Muscle of arm (tissue), 14 donors: ENCODE data around the gene WDR82. TPM values are rescaled to one million over a fixed set of nuclear protein-coding genes. Genes with fewer than 3 reads are reported as not detected.

Experiments used
- DNase-seq: peaks from one replicate; pipeline ENCODE4 v3.0.0-alpha.2; 2013
- long read RNA-seq, 11 donors: transcript quantifications; one replicate each; lab custom pipeline, GENCODE V29; 2026
- polyA plus RNA-seq, 12 donors: library from polyadenylated mRNA; unstranded; fragments of 120-200 nt; gene quantifications; one replicate each; pipeline ENCODE4 v1.2.1, GENCODE V29; 2013; ENCODE audit not compliant: insufficient read length in 12 of 12

The WDR82 gene
- 100 to 1,000 TPM in 2 of 12 donors, 10 to 100 TPM in 10; 73.8 to 110 (median 91.3) TPM for polyA plus RNA-seq
- long read RNA-seq, donor 1, full-length matches to known transcripts, result 13 of 13 reads
- long read RNA-seq, donor 1, partial matches to known transcripts, result 0 of 13 reads
- long read RNA-seq, donor 1, other reads (novel, unspliced or antisense), result 0 of 13 reads
- long read RNA-seq, donor 2, full-length matches to known transcripts, result 26 of 26 reads
- long read RNA-seq, donor 2, partial matches to known transcripts, result 0 of 26 reads
- long read RNA-seq, donor 2, other reads (novel, unspliced or antisense), result 0 of 26 reads
- long read RNA-seq, donor 3, full-length matches to known transcripts, result 11 of 11 reads
- long read RNA-seq, donor 3, partial matches to known transcripts, result 0 of 11 reads
- long read RNA-seq, donor 3, other reads (novel, unspliced or antisense), result 0 of 11 reads
- long read RNA-seq, donor 4, full-length matches to known transcripts, result 6 of 6 reads
- long read RNA-seq, donor 4, partial matches to known transcripts, result 0 of 6 reads
- long read RNA-seq, donor 4, other reads (novel, unspliced or antisense), result 0 of 6 reads
- long read RNA-seq, donor 5, full-length matches to known transcripts, result 19 of 19 reads
- long read RNA-seq, donor 5, partial matches to known transcripts, result 0 of 19 reads
- long read RNA-seq, donor 5, other reads (novel, unspliced or antisense), result 0 of 19 reads
- long read RNA-seq, donor 6, full-length matches to known transcripts, result 5 of 5 reads
- long read RNA-seq, donor 6, partial matches to known transcripts, result 0 of 5 reads
- long read RNA-seq, donor 6, other reads (novel, unspliced or antisense), result 0 of 5 reads
- long read RNA-seq, donor 7, full-length matches to known transcripts, result 12 of 12 reads
- long read RNA-seq, donor 7, partial matches to known transcripts, result 0 of 12 reads
- long read RNA-seq, donor 7, other reads (novel, unspliced or antisense), result 0 of 12 reads
- long read RNA-seq, donor 8, full-length matches to known transcripts, result 18 of 18 reads
- long read RNA-seq, donor 8, partial matches to known transcripts, result 0 of 18 reads
- long read RNA-seq, donor 8, other reads (novel, unspliced or antisense), result 0 of 18 reads
- long read RNA-seq, donor 9, full-length matches to known transcripts, result 9 of 9 reads
- long read RNA-seq, donor 9, partial matches to known transcripts, result 0 of 9 reads
- long read RNA-seq, donor 9, other reads (novel, unspliced or antisense), result 0 of 9 reads
- long read RNA-seq, donor 10, full-length matches to known transcripts, result 24 of 24 reads
- long read RNA-seq, donor 10, partial matches to known transcripts, result 0 of 24 reads
- long read RNA-seq, donor 10, other reads (novel, unspliced or antisense), result 0 of 24 reads
- long read RNA-seq, donor 11, full-length matches to known transcripts, result 22 of 22 reads
- long read RNA-seq, donor 11, partial matches to known transcripts, result 0 of 22 reads
- long read RNA-seq, donor 11, other reads (novel, unspliced or antisense), result 0 of 22 reads

GRCh38 chr3:52278510-52279069 is at the start of gene WDR82:
Gene WDR82 (minus strand): TSS chr3:52278649. CDS start chr3:52278361, 288 bp downstream.
- DNase-seq, result peak; percentile 94

- DNase-seq, result no peak
Measured at GRCh38 chr3:52327486-52328290, 49.2 kb upstream of the WDR82 start.

GRCh38 chr3:52326976-52327375 is 48.5 kb upstream of the WDR82 start:
- no peak for DNase-seq

- DNase-seq, result no peak
Measured at GRCh38 chr3:52325686-52326085, 47.2 kb upstream of the WDR82 start.

- no peak for DNase-seq
Measured at GRCh38 chr3:52324676-52325075, 46.2 kb upstream of the WDR82 start.

- DNase-seq, result no peak
Measured at GRCh38 chr3:52323526-52324295, 45.3 kb upstream of the WDR82 start.

- no peak for DNase-seq
Measured at GRCh38 chr3:52322466-52322865, 44.0 kb upstream of the WDR82 start.

- DNase-seq, result no peak
Measured at GRCh38 chr3:52321481-52321880, 43.0 kb upstream of the WDR82 start.

GRCh38 chr3:52319921-52320595 is 41.6 kb upstream of the WDR82 start:
- no peak for DNase-seq

- peak; percentile 39 for DNase-seq
Measured at GRCh38 chr3:52318186-52318816, 39.9 kb upstream of the WDR82 start.

GRCh38 chr3:52317208-52318000 is 39.0 kb upstream of the WDR82 start:
- peak; percentile 38 for DNase-seq

GRCh38 chr3:52315977-52316764 is 37.7 kb upstream of the WDR82 start, which contains the start of gene DNAH1:
Gene DNAH1 (plus strand): TSS chr3:52316319. CDS start chr3:52322443, 6,124 bp downstream.
- DNase-seq, result no peak

- DNase-seq, result no peak
Measured at GRCh38 chr3:52315006-52315405, 36.6 kb upstream of the WDR82 start.

GRCh38 chr3:52314489-52314888 is 36.0 kb upstream of the WDR82 start:
- DNase-seq, result no peak

GRCh38 chr3:52313774-52314188 is 35.3 kb upstream of the WDR82 start:
- no peak for DNase-seq

- no peak for DNase-seq
Measured at GRCh38 chr3:52313188-52313773, 34.8 kb upstream of the WDR82 start.
